ENCODE measurements around the gene ITPK1.

- no peak for TF ChIP-seq CTCF (conservative IDR thresholded peaks at IDR 0.05)
- no peak for TF ChIP-seq EZH2 (IDR thresholded peaks at IDR 0.05; ENCODE audit: low read depth)
Observed at GRCh38 chr14:93099196-93099595, 16.5 kb downstream of the ITPK1 start.
